GM21717 (cell line): ENCODE measurements around the gene TIAM2.

ENCODE experiments used
- ATAC-seq: cut with Tn5 transposase; IDR thresholded peaks from one replicate; pipeline ENCODE4 v1.9.1; 2021; ENCODE audit warnings: mild to moderate bottlenecking, moderate library complexity; ENCODE audit not compliant: unreplicated experiment

Gene TIAM2

GRCh38 chr6:155250701-155251381 is 255.7 kb downstream of the TIAM2 start:
- ATAC-seq = no peak

- ATAC-seq = no peak
Measured at GRCh38 chr6:155252581-155252980, 257.5 kb downstream of the TIAM2 start.

- ATAC-seq = no peak
Measured at GRCh38 chr6:155253337-155253736, 258.2 kb downstream of the TIAM2 start.

- ATAC-seq = no peak
Measured at GRCh38 chr6:155254139-155254538, 259.0 kb downstream of the TIAM2 start.

GRCh38 chr6:155256122-155256795 is 261.1 kb downstream of the TIAM2 start:
- ATAC-seq = no peak

- ATAC-seq = no peak
Measured at GRCh38 chr6:155257796-155258195, 262.7 kb downstream of the TIAM2 start.

- ATAC-seq = no peak
Measured at GRCh38 chr6:155259204-155259603, 264.1 kb downstream of the TIAM2 start.

- ATAC-seq = no peak
Measured at GRCh38 chr6:155259897-155260296, 264.8 kb downstream of the TIAM2 start.

- ATAC-seq = peak; percentile 61
Measured at GRCh38 chr6:155260686-155261085, 265.6 kb downstream of the TIAM2 start.

GRCh38 chr6:155261111-155261900 is 266.2 kb downstream of the TIAM2 start:
- peak; percentile 47 for ATAC-seq

GRCh38 chr6:155262655-155263054 is 267.5 kb downstream of the TIAM2 start:
- ATAC-seq = no peak

- no peak for ATAC-seq
Measured at GRCh38 chr6:155263373-155264063, 268.4 kb downstream of the TIAM2 start, which contains the start of gene CLDN20. Gene CLDN20 (plus strand): TSS chr6:155264013. CDS start chr6:155275720, 11,707 bp downstream.

- no peak for ATAC-seq
Measured at GRCh38 chr6:155264693-155265320, 269.7 kb downstream of the TIAM2 start.

- ATAC-seq = no peak
Measured at GRCh38 chr6:155265843-155266535, 270.9 kb downstream of the TIAM2 start.

GRCh38 chr6:155267411-155267810 is 272.3 kb downstream of the TIAM2 start:
- no peak for ATAC-seq

- ATAC-seq = peak; percentile 63
Measured at GRCh38 chr6:155268088-155268867, 273.2 kb downstream of the TIAM2 start.

GRCh38 chr6:155269765-155270164 is 274.6 kb downstream of the TIAM2 start:
- no peak for ATAC-seq

GRCh38 chr6:155270561-155271091 is 275.5 kb downstream of the TIAM2 start:
- ATAC-seq = no peak

- ATAC-seq = no peak
Measured at GRCh38 chr6:155271145-155271544, 276.0 kb downstream of the TIAM2 start.
